Measurements from ENCODE around the gene PHACTR3. TPM values are rescaled to one million over a fixed set of nuclear protein-coding genes. Genes with fewer than 3 reads are reported as not detected.
A peak's percentile ranks its signal among the peaks of the same experiment; 100 is the strongest.

The PHACTR3 gene
- total RNA-seq, 4 donors from 2014 or later: 1.4 to 7.2 (median 4.3) TPM

DNA sequence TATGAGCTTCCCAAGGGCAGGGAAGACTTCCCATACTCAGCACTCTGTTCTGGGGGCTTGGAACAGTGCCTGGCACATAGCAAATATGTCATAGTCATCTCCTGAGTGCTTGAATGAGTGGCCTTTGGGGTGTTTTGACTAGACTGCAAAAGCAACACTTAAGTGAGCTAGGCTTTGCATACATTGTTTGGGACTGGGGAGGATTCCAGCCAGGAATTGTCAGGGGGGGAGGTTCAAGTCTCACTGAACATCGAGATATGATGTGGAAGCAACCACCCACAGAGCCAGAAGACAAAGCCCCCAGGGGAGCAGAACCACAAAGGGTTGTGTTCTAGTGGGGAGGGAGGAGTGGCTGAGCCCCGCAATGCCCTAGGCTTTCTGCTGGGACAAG, 230.7 kb downstream of the PHACTR3 start:
- no peak for DNase-seq (ENCODE audit: low spot score in 2 of 2)
- intact Hi-C loops (cut with DNase I; ENCODE audit: low total_unique reads): no loop called here
- WGBS, 2 donors: 30 to 34% methylated on average over 2 of the region's 2 CpGs
- no peak overlapping the region for H3K4me3 ChIP-seq (ENCODE audit: low read depth, poor library complexity, severe bottlenecking)
- no peak for TF ChIP-seq POLR2A (IDR thresholded peaks at IDR 0.05)
- TF ChIP-seq, protein P1, sequence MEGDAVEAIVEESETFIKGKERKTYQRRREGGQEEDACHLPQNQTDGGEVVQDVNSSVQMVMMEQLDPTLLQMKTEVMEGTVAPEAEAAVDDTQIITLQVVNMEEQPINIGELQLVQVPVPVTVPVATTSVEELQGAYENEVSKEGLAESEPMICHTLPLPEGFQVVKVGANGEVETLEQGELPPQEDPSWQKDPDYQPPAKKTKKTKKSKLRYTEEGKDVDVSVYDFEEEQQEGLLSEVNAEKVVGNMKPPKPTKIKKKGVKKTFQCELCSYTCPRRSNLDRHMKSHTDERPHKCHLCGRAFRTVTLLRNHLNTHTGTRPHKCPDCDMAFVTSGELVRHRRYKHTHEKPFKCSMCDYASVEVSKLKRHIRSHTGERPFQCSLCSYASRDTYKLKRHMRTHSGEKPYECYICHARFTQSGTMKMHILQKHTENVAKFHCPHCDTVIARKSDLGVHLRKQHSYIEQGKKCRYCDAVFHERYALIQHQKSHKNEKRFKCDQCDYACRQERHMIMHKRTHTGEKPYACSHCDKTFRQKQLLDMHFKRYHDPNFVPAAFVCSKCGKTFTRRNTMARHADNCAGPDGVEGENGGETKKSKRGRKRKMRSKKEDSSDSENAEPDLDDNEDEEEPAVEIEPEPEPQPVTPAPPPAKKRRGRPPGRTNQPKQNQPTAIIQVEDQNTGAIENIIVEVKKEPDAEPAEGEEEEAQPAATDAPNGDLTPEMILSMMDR (IDR thresholded peaks at IDR 0.05): no peak

- no peak for TF ChIP-seq POLR2A (IDR thresholded peaks at IDR 0.05)
- TF ChIP-seq, protein P1 (IDR thresholded peaks at IDR 0.05): no peak
- DNase-seq (ENCODE audit: low spot score in 2 of 2): peak in 1 of 2 donors; percentile 88
- intact Hi-C loops (cut with DNase I; ENCODE audit: low total_unique reads): no loop called here
- H3K4me3 ChIP-seq (ENCODE audit: low read depth, poor library complexity, severe bottlenecking): no peak overlapping the region
- 4 to 5% methylated on average over 16 of the region's 16 CpGs for WGBS, 2 donors
Measured at GRCh38 chr20:59835448-59836395, 231.4 kb downstream of the PHACTR3 start.

- TF ChIP-seq POLR2A (IDR thresholded peaks at IDR 0.05): no peak
- TF ChIP-seq, protein P1 (IDR thresholded peaks at IDR 0.05): no peak
- intact Hi-C loops (cut with DNase I; ENCODE audit: low total_unique reads): no loop called here
- no peak overlapping the region for H3K4me3 ChIP-seq (ENCODE audit: low read depth, poor library complexity, severe bottlenecking)
- WGBS, 2 donors: 35% methylated on average over 6 of the region's 6 CpGs
- DNase-seq (ENCODE audit: low spot score in 2 of 2): peak in 1 of 2 donors; percentile 72
Measured at GRCh38 chr20:59836767-59837166, 232.4 kb downstream of the PHACTR3 start.

GRCh38 chr20:59837623-59838394, 233.5 kb downstream of the PHACTR3 start:
- TF ChIP-seq, protein P1 (IDR thresholded peaks at IDR 0.05): no peak
- TF ChIP-seq POLR2A (IDR thresholded peaks at IDR 0.05): no peak
- WGBS, 2 donors: 79 to 83% methylated on average over 4 of the region's 4 CpGs
- no peak overlapping the region for H3K4me3 ChIP-seq (ENCODE audit: low read depth, poor library complexity, severe bottlenecking)
- intact Hi-C loops (cut with DNase I; ENCODE audit: low total_unique reads): no loop called here
- no peak for DNase-seq (ENCODE audit: low spot score in 2 of 2)

GRCh38 chr20:59839400-59839799, 235.1 kb downstream of the PHACTR3 start:
- TF ChIP-seq, protein P1 (IDR thresholded peaks at IDR 0.05): no peak
- no peak for TF ChIP-seq POLR2A (IDR thresholded peaks at IDR 0.05)
- no peak overlapping the region for H3K4me3 ChIP-seq (ENCODE audit: low read depth, poor library complexity, severe bottlenecking)
- WGBS, 2 donors: 93% methylated on average over 5 of the region's 5 CpGs
- intact Hi-C loops (cut with DNase I; ENCODE audit: low total_unique reads): no loop called here
- DNase-seq (ENCODE audit: low spot score in 2 of 2): no peak

All from lower leg skin (tissue), 4 donors.